Muscle layer of duodenum (tissue), 2 donors: ENCODE measurements around the gene EMILIN2.
A peak's percentile ranks its signal among the peaks of the same experiment; 100 is the strongest.
"Not testable (repeated sequence)": the region's sequence is repeated elsewhere in the genome, so short reads cannot be mapped to it uniquely, and the experiment has no call there.

ENCODE experiments used
- H3K27ac ChIP-seq: one replicate; pipeline ENCODE4 v1.7.0; 2013; ENCODE audit warnings: mild to moderate bottlenecking, low read length
- H3K27me3 ChIP-seq: one replicate; pipeline ENCODE4 v1.7.0; 2013; ENCODE audit warnings: low read depth, mild to moderate bottlenecking, control low read depth, low read length
- H3K36me3 ChIP-seq, 2 donors: one replicate each; pipeline ENCODE4 v1.7.0; 2013; ENCODE audit warnings: low read length in 2 of 2, control low read depth in 1 of 2, mild to moderate bottlenecking in 1 of 2; ENCODE audit not compliant: insufficient read depth in 2 of 2, control insufficient read depth in 1 of 2
- H3K4me1 ChIP-seq, 2 donors: one replicate each; pipeline ENCODE4 v1.7.0; 2013; ENCODE audit warnings: low read length in 2 of 2, mild to moderate bottlenecking in 2 of 2, control low read depth in 1 of 2, moderate library complexity in 1 of 2; ENCODE audit not compliant: insufficient read depth in 2 of 2, control insufficient read depth in 1 of 2
- H3K4me3 ChIP-seq, 2 donors: one replicate each; pipeline ENCODE4 v1.7.0; 2013; ENCODE audit warnings: low read length in 2 of 2, low read depth in 1 of 2, mild to moderate bottlenecking in 1 of 2
- H3K9me3 ChIP-seq, 2 donors: one replicate each; pipeline ENCODE4 v1.7.0; 2013; ENCODE audit warnings: low read length in 2 of 2, control low read depth in 1 of 2, mild to moderate bottlenecking in 1 of 2; ENCODE audit not compliant: control insufficient read depth in 1 of 2
- donor health status: healthy.

The EMILIN2 gene

DNA sequence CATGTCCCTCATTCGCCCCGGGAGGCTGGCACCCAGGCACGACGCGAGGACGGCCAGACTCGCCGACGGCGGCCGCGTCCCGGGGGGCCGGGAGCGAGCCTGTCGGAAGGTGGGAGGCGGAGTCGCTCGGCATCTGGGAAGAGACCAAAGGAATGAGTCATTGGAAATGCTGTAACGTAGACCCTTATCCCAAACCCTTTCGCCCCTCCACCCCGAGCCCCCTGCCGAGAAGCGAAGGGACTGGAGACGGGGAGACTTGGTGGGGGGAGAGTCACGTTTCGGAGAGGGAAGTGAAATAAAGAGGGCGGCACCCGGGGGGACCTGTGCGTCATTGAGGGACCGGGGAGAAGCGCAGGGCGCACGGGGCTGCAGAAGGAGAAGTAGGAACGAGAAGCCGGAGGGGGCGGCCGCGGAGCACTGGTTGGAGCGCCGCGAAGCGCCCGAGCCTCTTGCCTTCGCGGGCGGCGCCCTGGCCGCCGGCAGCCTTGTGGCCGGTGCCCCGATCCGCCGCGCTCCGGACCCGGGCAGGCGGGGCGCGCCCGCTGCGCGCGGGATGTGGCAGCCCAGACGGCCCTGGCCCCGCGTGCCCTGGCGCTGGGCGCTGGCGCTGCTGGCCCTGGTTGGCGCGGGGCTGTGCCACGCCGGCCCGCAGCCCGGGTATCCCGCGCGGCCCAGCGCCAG, at the start of gene EMILIN2:
TSS of gene EMILIN2 (plus strand) at position 371 of the 681 bp plus-strand sequence. CDS start at position 554, 183 bp downstream.
- H3K9me3 ChIP-seq, result no peaks in the 10 kb centered on the region
- H3K4me1 ChIP-seq, result peaks cover 0 to 21% of the 10 kb centered on the region in 2 donors
- peaks cover 26% of the 10 kb centered on the region for H3K27me3 ChIP-seq
- no peaks in the 10 kb centered on the region for H3K36me3 ChIP-seq
- peak within 1 kb of the TSS; percentile 57 to 69 for H3K4me3 ChIP-seq
- H3K27ac ChIP-seq, result no peak within 1 kb of the TSS

DNA sequence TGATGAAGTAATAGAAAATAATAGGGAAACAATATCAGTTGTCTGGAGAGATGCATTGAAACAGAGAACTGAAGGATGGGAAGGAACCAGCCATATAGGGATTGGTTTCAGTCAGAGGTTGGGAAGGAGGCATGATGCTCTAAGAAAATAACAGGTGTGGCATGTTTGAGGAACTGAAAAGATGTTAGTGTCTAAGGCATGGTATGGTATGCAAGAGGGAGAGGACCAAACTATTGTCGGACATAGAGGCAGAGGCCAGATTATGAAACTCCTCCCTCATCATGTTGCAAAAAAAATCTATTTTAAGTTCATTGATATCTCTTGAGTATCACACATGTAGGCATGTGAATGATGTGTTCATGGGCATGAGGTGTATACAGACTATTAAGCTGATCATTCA, 48.9 kb upstream of the EMILIN2 start:
- Histone ChIP-seq H3K4me1 (no peaks in the 10 kb centered on the region), H3K27me3 (no peaks in the 10 kb centered on the region), H3K4me3 (no peak overlapping the region), H3K27ac (no peak overlapping the region), H3K9me3 (no peaks in the 10 kb centered on the region), H3K36me3 (peaks cover 37 to 48% of the 10 kb centered on the region in 2 donors)

DNA sequence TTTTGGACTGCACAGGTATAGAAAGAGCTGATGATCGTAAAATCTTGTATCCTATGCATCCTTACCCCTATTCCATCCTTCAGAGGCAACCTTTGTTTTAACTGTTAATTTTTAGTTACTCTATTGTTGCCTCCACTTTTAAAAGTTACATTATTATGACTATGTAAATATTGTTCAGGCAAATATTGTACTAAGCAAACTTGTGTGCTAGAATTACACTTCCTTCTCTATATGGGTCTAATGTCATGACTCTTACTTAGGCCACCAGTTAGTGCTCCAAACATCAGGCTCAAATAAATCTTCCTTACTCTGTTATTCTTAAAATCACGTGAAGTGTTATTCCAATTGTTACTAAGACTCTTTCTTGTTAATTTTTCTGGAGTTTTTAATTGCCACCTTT, 47.4 kb upstream of the EMILIN2 start:
- Histone ChIP-seq H3K4me1 (no peaks in the 10 kb centered on the region), H3K27ac (no peak overlapping the region), H3K36me3 (peaks cover 33 to 46% of the 10 kb centered on the region in 2 donors), H3K27me3 (no peaks in the 10 kb centered on the region), H3K9me3 (no peaks in the 10 kb centered on the region), H3K4me3 (no peak overlapping the region)

DNA sequence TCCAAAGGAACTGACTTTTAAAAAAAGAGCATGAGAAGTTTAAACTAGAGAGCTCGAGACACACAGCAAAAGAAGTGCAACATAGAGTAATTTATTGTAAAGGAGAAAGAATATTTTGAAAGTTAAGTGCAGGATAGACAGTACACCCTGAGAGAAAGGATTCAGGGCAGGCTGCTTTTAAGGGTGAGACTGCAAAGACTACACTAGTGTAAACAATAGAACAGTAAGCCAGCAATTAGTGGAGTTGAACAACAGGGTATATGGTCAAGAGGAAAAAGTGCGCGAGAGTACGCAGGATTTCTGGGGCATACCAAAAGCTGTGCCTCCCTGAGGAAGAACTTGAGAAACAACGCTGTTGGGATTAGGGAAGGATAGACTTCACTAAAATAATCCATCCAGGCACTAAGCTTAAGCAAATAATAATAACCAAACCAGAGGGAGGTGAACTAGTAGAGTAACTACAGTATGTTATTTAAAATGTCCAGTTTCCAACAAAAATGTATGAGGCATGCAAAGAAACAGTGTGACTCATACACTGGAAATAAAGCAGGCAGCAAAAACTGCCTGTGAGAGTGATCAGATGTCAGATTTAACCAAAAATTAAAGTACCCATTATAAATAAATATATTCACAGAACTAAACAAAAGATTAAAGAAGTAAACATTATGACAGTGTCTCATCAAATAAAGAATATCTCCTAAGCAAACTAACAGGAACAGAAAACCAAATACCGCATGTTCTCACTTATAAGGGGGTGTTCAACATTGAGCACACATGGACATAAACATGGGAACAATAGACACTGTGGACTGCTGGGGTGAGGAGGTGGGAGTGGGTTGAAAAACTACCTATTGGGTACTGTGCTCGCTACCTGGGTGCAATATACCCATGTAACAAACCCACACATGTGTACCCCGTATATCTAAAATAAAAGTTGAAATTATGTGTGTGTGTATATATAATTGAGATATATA, 40.5 kb upstream of the EMILIN2 start:
- Histone ChIP-seq H3K9me3 (peaks cover 0 to 8% of the 10 kb centered on the region in 2 donors), H3K4me3 (no peak overlapping the region), H3K27me3 (no peaks in the 10 kb centered on the region), H3K4me1 (no peaks in the 10 kb centered on the region), H3K36me3 (peaks cover 12 to 13% of the 10 kb centered on the region in 2 donors), H3K27ac (no peak overlapping the region)

DNA sequence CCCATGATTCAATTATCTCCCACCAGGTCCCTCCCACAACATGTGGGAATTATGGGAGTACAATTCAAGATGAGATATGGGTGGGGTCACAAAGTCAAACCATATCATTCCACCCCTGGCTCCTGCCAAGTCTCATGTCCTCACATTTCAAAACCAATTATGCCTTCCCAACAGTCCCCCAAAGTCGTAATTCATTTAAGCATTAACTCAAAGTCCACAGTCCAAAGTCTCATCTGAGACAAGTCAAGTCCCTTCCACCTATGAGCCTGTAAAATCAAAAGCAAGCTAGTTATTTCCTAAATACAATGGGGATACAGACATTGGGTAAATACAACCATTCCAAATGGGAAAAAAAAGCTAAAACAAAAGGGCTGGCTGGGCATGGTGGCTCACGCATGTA, 38.2 kb upstream of the EMILIN2 start:
- H3K27me3 ChIP-seq, H3K36me3 ChIP-seq, H3K27ac ChIP-seq, H3K4me3 ChIP-seq, H3K4me1 ChIP-seq: not testable (repeated sequence)
- H3K9me3 ChIP-seq, result peaks cover 0 to 13% of the 10 kb centered on the region in 2 donors

DNA sequence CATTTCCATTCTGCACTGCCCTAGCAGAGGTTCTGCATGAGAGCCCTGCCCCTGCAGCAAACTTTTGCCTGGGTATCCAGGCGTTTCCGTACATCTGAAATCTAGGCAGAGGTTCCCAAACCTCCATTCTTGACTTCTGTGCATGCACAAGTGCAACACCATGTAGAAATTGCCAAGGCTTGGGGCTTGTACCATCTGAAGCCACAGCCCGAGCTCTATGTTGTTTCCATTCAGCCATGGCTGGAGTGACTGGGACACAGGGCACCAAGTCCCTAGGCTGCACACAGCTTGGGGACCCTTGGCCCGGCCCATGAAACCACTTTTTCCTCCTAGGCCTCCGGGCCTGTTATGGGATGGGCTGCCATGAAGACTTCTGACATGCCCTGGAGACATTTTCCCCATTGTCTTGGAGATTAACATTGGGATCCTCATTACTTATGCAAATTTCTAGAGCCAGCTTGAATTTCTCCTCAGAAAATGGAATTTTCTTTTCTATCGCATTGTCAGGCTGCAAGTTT, 37.1 kb upstream of the EMILIN2 start:
- peaks cover 4 to 19% of the 10 kb centered on the region in 2 donors for H3K9me3 ChIP-seq
- not testable (repeated sequence) for H3K36me3 ChIP-seq, H3K27me3 ChIP-seq, H3K4me3 ChIP-seq, H3K27ac ChIP-seq, H3K4me1 ChIP-seq

DNA sequence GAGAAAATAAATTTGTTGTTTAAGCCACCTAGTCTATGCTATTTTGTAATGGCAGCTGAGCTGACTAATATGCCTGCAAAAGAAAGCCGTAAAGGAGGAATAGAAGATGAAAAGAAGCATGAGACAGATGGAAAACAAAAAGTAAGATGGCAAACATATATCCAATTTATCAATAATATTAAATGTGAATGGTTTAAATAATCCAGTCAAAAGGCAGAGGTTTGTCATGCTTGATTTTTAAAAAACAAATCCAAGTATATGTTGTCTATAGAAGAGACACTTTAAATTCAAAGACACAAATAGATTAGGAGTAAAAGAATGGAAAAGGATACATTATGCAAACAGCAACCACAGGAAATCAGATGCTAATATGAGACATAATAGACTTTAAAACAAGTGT, 35.4 kb upstream of the EMILIN2 start:
- H3K9me3 ChIP-seq, result peaks cover 4 to 22% of the 10 kb centered on the region in 2 donors
- no peaks in the 10 kb centered on the region for H3K36me3 ChIP-seq

DNA sequence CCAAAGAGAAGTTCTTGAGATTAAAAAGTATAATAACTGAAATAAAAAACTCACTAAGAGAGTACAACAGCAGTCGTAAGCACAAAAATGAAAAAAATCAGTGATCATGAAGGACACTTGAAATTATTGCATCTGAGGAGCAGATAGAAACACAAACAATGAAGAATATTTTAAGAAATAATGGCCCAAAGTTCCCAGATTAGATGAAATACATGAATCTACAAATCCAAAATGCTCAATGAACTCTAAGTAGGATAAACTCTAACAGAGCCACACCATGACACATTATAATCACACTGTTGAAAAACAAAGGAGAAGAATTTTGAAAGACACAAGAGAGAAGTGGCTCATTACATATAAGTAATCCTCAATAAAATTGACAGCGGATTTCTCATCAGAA, 31.9 kb upstream of the EMILIN2 start:
- no peak overlapping the region for H3K4me3 ChIP-seq
- peaks cover 4 to 21% of the 10 kb centered on the region in 2 donors for H3K9me3 ChIP-seq

More for the DNA sequence above, 35.4 kb upstream of the EMILIN2 start:
- Histone ChIP-seq H3K27me3 (no peaks in the 10 kb centered on the region), H3K27ac (no peak overlapping the region), H3K4me1 (no peaks in the 10 kb centered on the region), H3K4me3 (no peak overlapping the region)

DNA sequence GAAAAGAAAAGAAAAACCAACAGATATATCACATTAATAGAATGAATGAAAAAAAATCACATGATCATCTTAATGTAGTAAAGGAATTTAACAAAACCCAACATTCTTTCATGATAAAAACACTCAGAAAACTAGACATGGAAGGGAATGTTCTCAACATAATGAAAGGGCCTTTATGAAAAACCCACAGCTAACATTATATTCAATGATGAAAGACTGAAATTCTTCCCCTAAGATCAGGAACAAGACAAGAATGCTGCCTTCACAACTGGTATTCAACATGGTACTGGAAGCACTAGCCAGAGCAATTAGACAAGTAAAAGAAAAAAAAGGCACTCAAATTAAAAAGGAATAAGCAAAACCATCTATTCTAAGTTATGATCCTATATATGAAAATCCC, 28.5 kb upstream of the EMILIN2 start:
- Histone ChIP-seq H3K27ac (no peak overlapping the region), H3K27me3 (no peaks in the 10 kb centered on the region), H3K9me3 (peaks cover 4 to 14% of the 10 kb centered on the region in 2 donors), H3K4me1 (no peaks in the 10 kb centered on the region), H3K4me3 (no peak overlapping the region), H3K36me3 (no peaks in the 10 kb centered on the region)

More for the DNA sequence above, 31.9 kb upstream of the EMILIN2 start:
- no peak overlapping the region for H3K27ac ChIP-seq
- H3K36me3 ChIP-seq, result no peaks in the 10 kb centered on the region
- no peaks in the 10 kb centered on the region for H3K4me1 ChIP-seq
- H3K27me3 ChIP-seq, result no peaks in the 10 kb centered on the region

DNA sequence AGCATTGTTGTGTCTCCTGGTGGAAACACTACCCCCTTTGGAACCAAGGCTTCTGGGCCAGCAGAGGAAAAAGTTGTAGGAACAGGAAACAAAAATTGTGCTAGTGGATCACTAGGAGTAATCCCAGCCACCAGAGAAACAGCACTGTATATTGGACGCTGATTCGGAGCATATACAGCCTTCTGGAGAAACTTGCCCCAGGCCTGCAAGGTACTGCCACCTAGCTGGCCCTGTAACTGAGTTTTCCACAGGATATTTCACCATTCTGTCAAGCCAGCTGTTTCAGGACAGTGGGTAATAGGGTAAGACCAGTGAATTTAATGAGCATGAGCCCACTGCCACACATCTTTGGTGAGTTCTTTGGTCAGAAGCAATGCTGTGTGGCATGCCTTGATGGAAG, 25.1 kb upstream of the EMILIN2 start:
- no peak overlapping the region for H3K27ac ChIP-seq
- H3K27me3 ChIP-seq, result no peaks in the 10 kb centered on the region
- H3K4me3 ChIP-seq, result no peak overlapping the region
- no peaks in the 10 kb centered on the region for H3K4me1 ChIP-seq
- no peaks in the 10 kb centered on the region for H3K36me3 ChIP-seq
- H3K9me3 ChIP-seq, result peaks cover 0 to 3% of the 10 kb centered on the region in 2 donors

DNA sequence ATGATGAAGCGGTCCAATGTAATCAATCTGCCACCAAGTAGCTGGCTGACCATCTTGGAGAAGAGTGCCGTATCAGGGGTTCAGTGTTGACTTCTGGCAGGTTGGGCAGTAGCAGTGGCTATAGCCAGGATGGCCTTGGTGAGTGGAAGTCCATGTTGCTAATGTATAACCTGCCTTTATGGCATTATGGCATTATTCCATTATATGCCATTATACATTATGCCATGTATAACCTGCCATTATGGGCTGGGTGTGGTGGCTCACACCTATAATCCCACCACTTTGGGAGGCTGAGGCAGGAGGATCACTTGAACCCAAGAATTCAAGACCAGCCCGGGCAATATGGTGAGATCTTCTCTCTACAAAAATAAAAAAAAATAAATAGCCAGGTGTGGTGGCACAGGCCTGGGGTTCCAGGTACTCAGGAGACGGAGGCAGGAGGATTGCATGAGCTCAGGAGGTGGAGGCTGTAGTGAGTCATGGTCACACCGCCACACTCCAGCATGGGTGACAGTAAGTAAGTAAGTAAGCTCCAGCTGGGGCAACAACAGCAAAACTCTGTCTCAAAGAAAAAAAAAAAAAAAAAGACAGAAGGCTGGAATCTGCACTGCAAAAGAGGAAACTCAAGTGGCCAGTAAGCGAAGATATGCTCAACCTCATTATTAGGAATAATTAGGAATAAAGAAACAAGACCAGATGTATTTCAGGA, 24.4 kb upstream of the EMILIN2 start:
- Histone ChIP-seq H3K4me3 (no peak overlapping the region), H3K27ac (no peak overlapping the region), H3K9me3 (peaks cover 0 to 3% of the 10 kb centered on the region in 2 donors), H3K36me3 (no peaks in the 10 kb centered on the region), H3K27me3 (no peaks in the 10 kb centered on the region), H3K4me1 (no peaks in the 10 kb centered on the region)
